ENCODE data around the gene USP20. TPM values are rescaled to one million over a fixed set of nuclear protein-coding genes. Genes with fewer than 3 reads are reported as not detected.

USP20 gene
- total RNA-seq, 1 experiment from 2014 or later, result 14.4 TPM

DNA sequence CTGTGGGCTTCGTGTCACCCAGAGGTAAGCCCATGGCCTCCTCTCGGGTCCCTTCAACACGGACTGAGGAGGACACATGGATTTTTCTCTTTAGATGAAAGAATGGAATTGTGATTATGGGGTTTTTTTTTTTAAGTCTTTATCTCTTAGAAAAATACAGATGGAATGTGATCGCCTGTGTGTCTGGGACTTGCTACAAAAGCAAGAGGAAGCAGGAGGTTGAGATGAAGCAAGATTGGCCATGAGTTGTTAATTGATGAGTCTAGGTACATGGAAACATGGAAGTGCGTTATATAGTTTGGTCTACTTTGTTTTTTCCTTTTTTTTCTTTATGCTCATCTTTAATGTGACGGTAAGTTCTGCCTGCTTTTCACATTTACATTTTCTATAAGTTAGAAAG is 14.6 kb downstream of the USP20 start:
- BruUV-seq (replicated peaks), result no TSS peak
- no peak overlapping the region for H3K4me3 ChIP-seq (ENCODE audit: low read depth in 2 of 2, low read length in 2 of 2)
- ChIA-PET CTCF (no interaction called here), POLR2A (no interaction called here)
- no peak overlapping the region for H3K27ac ChIP-seq (ENCODE audit: low read length)
- H3K4me1 ChIP-seq (ENCODE audit: control insufficient read depth, insufficient read depth, low read length), result no peaks in the 10 kb centered on the region
- in situ Hi-C loops (cut with HindIII; ENCODE audit: low pct_unique_long_range_greater_than_20kb, low sequenced_read_pairs), result no loop called here
- TF ChIP-seq, protein P1, sequence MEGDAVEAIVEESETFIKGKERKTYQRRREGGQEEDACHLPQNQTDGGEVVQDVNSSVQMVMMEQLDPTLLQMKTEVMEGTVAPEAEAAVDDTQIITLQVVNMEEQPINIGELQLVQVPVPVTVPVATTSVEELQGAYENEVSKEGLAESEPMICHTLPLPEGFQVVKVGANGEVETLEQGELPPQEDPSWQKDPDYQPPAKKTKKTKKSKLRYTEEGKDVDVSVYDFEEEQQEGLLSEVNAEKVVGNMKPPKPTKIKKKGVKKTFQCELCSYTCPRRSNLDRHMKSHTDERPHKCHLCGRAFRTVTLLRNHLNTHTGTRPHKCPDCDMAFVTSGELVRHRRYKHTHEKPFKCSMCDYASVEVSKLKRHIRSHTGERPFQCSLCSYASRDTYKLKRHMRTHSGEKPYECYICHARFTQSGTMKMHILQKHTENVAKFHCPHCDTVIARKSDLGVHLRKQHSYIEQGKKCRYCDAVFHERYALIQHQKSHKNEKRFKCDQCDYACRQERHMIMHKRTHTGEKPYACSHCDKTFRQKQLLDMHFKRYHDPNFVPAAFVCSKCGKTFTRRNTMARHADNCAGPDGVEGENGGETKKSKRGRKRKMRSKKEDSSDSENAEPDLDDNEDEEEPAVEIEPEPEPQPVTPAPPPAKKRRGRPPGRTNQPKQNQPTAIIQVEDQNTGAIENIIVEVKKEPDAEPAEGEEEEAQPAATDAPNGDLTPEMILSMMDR (IDR thresholded peaks at IDR 0.05), result no peak
- TF ChIP-seq, protein P2, sequence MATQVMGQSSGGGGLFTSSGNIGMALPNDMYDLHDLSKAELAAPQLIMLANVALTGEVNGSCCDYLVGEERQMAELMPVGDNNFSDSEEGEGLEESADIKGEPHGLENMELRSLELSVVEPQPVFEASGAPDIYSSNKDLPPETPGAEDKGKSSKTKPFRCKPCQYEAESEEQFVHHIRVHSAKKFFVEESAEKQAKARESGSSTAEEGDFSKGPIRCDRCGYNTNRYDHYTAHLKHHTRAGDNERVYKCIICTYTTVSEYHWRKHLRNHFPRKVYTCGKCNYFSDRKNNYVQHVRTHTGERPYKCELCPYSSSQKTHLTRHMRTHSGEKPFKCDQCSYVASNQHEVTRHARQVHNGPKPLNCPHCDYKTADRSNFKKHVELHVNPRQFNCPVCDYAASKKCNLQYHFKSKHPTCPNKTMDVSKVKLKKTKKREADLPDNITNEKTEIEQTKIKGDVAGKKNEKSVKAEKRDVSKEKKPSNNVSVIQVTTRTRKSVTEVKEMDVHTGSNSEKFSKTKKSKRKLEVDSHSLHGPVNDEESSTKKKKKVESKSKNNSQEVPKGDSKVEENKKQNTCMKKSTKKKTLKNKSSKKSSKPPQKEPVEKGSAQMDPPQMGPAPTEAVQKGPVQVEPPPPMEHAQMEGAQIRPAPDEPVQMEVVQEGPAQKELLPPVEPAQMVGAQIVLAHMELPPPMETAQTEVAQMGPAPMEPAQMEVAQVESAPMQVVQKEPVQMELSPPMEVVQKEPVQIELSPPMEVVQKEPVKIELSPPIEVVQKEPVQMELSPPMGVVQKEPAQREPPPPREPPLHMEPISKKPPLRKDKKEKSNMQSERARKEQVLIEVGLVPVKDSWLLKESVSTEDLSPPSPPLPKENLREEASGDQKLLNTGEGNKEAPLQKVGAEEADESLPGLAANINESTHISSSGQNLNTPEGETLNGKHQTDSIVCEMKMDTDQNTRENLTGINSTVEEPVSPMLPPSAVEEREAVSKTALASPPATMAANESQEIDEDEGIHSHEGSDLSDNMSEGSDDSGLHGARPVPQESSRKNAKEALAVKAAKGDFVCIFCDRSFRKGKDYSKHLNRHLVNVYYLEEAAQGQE (IDR thresholded peaks at IDR 0.05; ENCODE audit: insufficient read depth in 1 of 2, low read depth in 2 of 2, low read length in 1 of 2), result no peak
- TF ChIP-seq SIN3A (IDR thresholded peaks at IDR 0.05; ENCODE audit: borderline replicate concordance, insufficient read depth, low read depth, low read length), result no peak
- TF ChIP-seq TCF7L2 (IDR thresholded peaks at IDR 0.05; ENCODE audit: low read depth, low read length), result no peak
- no peak for TF ChIP-seq POLR2AphosphoS5 (IDR thresholded peaks at IDR 0.05; ENCODE audit: low read depth, low read length)
- DNase-seq (ENCODE audit: low read depth, low spot score) (no peak), ATAC-seq (no peak)
- intact Hi-C loops (cut with micrococcal nuclease; ENCODE audit: unreplicated experiment), result no loop called here
- no peaks in the 10 kb centered on the region for H3K36me3 ChIP-seq (ENCODE audit: control insufficient read depth, insufficient read depth, low read length)
- no peaks in the 10 kb centered on the region for H3K27me3 ChIP-seq (ENCODE audit: control insufficient read depth, insufficient read depth, low read length)
- no peaks in the 10 kb centered on the region for H3K9me3 ChIP-seq (ENCODE audit: control insufficient read depth, insufficient read depth, low read depth, low read length)

DNA sequence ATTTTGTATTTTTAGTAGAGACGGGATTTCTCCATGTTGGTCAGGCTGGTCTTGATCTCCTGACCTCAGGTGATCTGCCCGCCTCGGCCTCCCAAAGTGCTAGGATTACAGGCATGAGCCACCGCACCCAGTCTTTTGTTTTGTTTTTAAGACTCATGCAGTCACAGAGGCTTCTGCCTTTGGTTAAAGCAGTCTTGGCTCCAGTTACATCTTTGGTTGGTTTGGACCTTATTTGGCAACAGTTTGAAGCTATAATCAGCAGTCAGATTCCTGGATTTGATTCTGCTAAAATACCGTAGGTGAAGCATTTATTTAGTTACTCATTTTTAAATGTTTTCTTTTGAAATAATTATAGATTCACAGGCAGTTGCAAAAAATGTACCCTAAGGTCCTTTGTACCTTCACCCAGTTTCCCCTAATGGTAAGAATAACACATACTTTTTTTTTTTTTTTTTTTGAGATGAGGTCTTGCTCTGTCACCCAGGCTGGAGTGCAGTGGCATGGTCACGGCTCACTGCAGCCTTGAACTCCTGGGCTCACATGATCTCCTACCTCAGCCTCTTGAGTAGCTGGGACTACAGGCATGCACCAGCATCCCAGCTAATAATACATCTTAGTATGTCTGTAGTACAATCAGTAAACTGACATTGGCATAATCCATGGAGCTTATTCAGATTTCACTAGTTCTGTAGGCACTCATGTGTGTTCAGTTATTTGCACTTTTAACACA is 15.7 kb downstream of the USP20 start:
- ChIA-PET POLR2A (no interaction called here), CTCF (interaction anchor here (0.7 kb wide), 1 partner anchor 8 kb away, joined by 13 read pairs; no protein-coding TSS in a partner anchor)
- Histone ChIP-seq H3K4me1 (ENCODE audit: control insufficient read depth, insufficient read depth, low read length) (no peaks in the 10 kb centered on the region), H3K4me3 (ENCODE audit: low read depth in 2 of 2, low read length in 2 of 2) (no peak overlapping the region), H3K9me3 (ENCODE audit: control insufficient read depth, insufficient read depth, low read depth, low read length) (no peaks in the 10 kb centered on the region), H3K27me3 (ENCODE audit: control insufficient read depth, insufficient read depth, low read length) (no peaks in the 10 kb centered on the region), H3K36me3 (ENCODE audit: control insufficient read depth, insufficient read depth, low read length) (no peaks in the 10 kb centered on the region), H3K27ac (ENCODE audit: low read length) (no peak overlapping the region)
- TF ChIP-seq, protein P1 (IDR thresholded peaks at IDR 0.05), result no peak
- in situ Hi-C loops (cut with HindIII; ENCODE audit: low pct_unique_long_range_greater_than_20kb, low sequenced_read_pairs), result no loop called here
- intact Hi-C loops (cut with micrococcal nuclease; ENCODE audit: unreplicated experiment), result no loop called here
- no TSS peak for BruUV-seq (replicated peaks)
- no peak for ATAC-seq
- DNase-seq (ENCODE audit: low read depth, low spot score), result no peak
